Activated CD4-positive, alpha-beta T cell treated with anti-CD3 and anti-CD28 coated beads for 48 hours (primary cell): ENCODE measurements around the gene ACTR1B.
"Not testable (repeated sequence)": the region's sequence is repeated elsewhere in the genome, so short reads cannot be mapped to it uniquely, and the experiment has no call there.

Experiments
- DNase-seq: peaks from one replicate; pipeline ENCODE4 v3.0.0-alpha.2; 2020

Gene ACTR1B

GRCh38 chr2:97663962-97664635, at the start of gene ACTR1B:
Gene ACTR1B, minus strand, starts transcription at chr2:97664044. Its CDS starts 154 bp downstream, at chr2:97663890.
- DNase-seq, result peak; percentile 98

DNA sequence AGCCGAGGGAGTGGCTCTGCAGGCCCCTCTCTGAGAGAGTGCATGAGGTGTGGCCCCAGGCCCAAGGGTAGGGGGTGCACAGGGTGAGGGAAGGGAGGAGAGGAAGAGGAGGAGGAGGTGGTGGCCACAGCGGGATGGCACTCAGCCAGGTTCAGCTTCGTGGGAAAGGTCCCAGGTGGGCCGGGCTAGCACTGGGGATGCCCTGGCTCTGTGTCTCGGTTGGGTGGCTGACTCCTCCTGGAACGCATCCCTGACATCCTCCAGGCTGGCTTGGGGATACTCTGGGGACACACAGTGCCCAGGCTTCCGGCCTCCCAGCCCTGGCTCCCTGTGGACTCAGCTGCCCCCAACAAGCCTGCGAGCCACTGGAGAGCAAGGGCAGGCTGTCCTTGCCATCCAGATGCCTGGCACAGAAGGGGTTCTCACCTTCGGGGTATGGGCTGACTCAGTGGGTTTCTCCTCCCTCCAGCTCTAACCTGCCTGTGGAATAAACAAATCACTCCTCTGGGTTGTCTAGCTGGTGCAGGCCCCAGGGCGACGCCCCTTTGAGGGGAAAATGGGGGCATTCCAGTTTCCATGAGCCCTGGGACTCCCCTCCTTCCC, 49.0 kb upstream of the ACTR1B start:
- peak; percentile 62 for DNase-seq

- DNase-seq, result not testable (repeated sequence)
Measured at GRCh38 chr2:97712175-97712574, 48.3 kb upstream of the ACTR1B start.

GRCh38 chr2:97711394-97711711, 47.5 kb upstream of the ACTR1B start:
- no peak for DNase-seq

- no peak for DNase-seq
Measured at GRCh38 chr2:97708608-97709007, 44.8 kb upstream of the ACTR1B start.

- DNase-seq, result no peak
Measured at GRCh38 chr2:97708048-97708380, 44.2 kb upstream of the ACTR1B start.

DNA sequence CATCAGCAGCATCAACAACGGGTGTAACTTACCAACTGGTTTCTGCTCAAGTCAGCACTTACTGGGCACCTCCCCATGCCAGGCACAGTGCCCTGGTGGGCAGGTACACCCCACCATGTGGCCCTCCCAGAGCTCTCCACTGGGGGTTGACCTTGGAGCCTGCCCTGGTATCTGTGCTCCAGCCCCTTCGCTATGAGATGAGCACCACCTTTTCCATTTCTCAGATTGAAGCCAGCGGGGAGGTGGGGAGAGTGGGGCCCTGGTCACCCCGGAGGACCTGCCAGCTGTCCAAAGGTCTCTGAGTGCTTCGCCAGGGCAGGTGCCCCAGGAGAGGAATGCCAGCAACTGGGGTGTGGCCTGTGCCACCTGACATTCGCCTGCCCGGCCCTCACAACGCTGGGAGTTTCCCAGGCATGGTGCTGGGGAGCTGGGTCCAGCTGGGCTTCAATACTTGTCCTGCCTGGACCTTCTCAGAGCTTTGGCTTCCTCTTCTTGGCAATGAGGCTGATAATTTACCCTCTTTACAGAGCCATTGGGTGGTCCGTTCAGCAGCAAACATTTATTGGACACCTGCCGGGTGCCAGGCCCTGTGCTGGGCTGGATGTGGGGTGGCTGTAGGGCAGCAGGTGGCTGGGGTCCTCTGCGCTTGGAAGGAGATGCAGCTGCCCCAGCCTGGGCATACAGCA, 43.7 kb upstream of the ACTR1B start:
- DNase-seq, result no peak

DNA sequence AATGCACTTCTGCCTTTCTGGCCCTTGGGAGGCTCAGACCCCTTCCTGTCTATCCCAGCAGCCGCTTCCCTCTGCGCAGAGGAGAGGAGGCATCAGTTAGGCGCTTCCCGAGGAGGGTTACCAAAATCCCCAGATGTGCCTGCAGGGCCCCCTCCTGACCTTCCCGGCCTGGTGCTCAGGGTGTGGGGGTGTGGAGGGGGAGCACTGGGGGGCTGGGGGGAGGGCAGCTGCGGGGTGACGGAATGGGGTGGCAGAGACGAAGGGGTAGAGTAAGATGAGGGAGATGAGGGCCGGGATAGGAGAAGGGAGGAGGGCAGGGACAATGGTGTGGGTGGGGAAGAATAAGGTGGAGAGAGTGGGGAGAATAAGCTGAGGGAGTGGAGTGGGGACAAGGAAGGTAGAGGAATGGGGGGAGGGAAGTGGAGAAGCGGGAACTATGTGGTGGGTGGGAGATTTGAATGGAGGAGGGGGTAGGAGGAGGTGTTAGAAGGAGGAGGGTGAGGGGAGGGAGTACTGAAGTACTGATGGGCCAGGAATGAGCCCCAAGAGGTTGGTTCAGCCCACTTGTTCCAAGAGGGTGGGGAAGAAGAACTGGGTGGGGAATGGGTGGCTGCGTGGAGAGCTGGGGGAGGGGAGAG, 43.0 kb upstream of the ACTR1B start:
- DNase-seq, result no peak

DNA sequence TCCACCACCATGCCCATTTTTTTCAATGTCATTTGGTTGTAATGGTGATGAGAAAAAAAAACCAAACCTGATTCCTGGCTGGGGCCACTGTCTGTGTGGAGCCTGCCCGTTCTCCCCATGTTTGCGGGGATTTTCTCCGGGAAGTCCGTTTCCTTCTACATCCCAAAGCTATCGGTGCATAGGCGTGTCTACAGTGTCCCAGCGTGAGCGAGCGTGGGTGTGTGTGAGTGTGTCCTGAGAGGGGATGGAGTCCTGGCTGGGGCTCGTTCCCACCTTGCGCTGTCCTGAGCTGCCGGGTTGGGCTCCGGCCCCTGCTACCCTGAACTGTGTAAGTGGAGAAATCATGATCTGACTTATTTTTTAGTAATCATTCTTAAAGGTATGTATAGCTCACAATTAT, 42.3 kb upstream of the ACTR1B start:
- no peak for DNase-seq

DNA sequence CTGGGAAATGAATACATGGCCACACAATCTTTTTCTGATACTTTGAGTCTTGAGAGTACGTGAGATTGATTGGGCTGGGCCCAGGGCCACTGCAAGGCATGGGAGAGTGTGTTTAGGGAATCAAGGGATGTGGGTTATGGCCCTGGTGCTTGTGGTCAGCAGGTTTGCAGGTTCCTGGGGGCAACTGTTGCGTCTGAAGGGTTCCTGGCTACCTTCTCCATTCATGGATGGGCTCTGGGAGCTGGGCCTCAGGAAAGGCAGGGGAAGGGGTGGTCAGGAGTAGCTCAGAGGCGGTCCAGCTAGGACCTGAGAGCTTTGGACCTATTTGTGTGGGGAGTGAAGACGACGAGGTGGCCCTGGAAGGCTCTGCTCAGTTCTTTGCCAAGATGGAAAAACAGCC, 41.1 kb upstream of the ACTR1B start:
- no peak for DNase-seq

DNA sequence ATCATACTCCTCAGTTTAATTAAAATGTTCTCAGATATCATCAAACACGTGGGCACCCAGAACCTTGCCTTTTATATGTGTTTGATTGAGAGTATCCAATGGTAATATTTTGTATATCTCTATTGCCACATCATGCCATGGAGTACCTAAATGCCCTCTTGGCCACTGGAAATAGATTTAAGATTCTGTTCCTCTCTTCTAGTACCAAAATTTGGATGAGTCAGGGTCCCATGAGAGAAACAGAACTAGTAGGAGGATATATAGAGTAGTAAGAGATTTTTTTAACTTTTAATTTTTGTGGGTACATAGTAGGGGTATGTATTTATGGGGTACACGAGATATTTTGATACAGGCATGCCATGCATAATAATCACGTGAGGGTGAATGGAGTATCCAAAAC, 39.9 kb upstream of the ACTR1B start:
- no peak for DNase-seq

- DNase-seq, result no peak
Measured at GRCh38 chr2:97702731-97703470, 39.1 kb upstream of the ACTR1B start.

- DNase-seq, result no peak
Measured at GRCh38 chr2:97701851-97702465, 38.1 kb upstream of the ACTR1B start.

DNA sequence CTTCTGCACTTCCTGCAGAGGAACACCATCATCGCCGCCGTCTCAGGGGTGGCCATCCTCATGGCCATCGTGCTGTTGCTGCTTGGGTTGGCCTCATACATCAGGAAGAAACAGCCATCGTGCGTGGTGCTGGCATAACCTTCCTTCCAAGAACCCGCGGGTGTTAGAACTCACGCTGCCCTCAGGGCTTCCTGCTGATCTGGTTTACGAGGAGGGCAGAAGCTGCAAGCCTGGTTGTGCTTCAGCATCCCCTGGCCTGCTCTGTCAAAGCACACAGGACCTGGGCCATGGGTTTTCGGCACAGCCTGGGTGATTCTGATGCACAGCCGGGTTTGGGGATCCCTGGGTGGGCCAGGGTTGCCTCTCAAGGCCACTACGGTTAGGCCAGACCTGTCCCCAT, 37.3 kb upstream of the ACTR1B start:
- no peak for DNase-seq

- DNase-seq, result peak; percentile 79
Measured at GRCh38 chr2:97699765-97700444, 36.1 kb upstream of the ACTR1B start.

GRCh38 chr2:97698530-97698929, 34.7 kb upstream of the ACTR1B start:
- no peak for DNase-seq

DNA sequence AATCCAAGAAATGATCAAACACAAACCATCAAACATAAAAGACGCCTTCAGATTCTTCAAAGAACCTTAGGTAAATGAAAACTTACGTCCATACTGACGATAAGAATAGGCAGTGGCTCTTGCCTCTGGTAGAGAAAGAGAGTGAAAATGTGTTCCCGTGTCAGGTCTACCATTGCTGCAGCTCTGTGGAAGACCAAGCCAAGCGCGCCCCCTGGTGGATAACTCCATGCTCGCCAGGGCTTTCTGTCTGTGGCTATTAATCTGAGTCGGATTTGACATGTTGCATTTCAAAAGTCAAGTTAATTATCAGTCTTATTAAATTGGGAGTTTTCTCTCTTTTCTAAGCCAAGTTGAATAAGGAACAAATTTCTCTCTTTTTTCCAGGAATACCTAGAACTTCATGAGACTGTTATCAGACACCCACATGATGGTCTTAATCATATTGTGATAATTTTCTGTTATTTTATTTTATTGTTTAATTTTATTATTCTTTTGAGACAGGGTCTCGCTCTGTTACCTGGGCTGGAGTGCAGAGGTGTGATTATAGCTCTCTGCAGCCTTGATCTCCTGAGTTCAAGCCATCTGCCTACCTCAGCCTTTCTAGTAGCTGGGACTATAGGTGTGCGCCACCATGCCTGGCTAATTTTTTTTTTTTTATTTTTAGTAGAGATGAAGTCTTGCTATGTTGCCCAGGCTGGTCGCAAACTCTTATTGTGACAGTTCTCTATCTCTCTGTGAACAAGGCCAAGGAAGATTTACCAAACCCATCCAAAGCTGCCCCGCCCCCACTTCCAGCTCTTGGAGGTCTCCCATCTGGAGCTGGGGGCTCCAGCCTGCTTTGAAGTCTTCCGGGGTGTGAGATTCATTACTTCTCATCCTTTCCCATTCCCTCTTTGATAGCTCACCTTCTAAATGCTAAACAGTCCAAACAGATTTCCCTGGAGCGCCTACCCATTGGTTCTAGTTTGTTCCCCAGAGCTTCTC, 33.7 kb upstream of the ACTR1B start:
- DNase-seq, result peak; percentile 97

DNA sequence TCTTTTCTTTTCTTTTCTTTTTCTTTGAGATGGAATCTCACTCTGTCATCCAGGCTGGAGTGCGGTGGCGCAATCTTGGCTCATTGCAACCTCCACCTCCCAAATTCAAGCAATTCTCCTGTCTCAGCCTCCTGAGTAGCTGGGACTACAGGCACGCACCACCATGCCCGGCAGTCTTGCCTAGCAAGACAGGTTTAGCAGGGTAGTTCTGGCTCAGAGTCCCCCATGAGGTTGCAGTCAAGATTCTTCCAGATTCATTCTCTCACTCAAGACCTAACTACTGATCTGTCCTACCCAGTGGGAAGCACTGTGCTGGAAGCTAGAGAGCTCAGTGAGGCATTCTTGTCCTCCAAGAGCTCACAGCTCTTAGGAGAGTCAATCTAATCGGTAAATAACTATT, 31.9 kb upstream of the ACTR1B start:
- no peak for DNase-seq

GRCh38 chr2:97693476-97693875, 29.6 kb upstream of the ACTR1B start:
- DNase-seq, result no peak

- DNase-seq, result no peak
Measured at GRCh38 chr2:97691166-97691565, 27.3 kb upstream of the ACTR1B start.
